ENCODE data around the gene MUC5AC.
"Not testable (repeated sequence)": the region's sequence is repeated elsewhere in the genome, so short reads cannot be mapped to it uniquely, and the experiment has no call there.

The MUC5AC gene, protein sequence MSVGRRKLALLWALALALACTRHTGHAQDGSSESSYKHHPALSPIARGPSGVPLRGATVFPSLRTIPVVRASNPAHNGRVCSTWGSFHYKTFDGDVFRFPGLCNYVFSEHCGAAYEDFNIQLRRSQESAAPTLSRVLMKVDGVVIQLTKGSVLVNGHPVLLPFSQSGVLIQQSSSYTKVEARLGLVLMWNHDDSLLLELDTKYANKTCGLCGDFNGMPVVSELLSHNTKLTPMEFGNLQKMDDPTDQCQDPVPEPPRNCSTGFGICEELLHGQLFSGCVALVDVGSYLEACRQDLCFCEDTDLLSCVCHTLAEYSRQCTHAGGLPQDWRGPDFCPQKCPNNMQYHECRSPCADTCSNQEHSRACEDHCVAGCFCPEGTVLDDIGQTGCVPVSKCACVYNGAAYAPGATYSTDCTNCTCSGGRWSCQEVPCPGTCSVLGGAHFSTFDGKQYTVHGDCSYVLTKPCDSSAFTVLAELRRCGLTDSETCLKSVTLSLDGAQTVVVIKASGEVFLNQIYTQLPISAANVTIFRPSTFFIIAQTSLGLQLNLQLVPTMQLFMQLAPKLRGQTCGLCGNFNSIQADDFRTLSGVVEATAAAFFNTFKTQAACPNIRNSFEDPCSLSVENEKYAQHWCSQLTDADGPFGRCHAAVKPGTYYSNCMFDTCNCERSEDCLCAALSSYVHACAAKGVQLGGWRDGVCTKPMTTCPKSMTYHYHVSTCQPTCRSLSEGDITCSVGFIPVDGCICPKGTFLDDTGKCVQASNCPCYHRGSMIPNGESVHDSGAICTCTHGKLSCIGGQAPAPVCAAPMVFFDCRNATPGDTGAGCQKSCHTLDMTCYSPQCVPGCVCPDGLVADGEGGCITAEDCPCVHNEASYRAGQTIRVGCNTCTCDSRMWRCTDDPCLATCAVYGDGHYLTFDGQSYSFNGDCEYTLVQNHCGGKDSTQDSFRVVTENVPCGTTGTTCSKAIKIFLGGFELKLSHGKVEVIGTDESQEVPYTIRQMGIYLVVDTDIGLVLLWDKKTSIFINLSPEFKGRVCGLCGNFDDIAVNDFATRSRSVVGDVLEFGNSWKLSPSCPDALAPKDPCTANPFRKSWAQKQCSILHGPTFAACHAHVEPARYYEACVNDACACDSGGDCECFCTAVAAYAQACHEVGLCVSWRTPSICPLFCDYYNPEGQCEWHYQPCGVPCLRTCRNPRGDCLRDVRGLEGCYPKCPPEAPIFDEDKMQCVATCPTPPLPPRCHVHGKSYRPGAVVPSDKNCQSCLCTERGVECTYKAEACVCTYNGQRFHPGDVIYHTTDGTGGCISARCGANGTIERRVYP (N-terminal part only)

GRCh38 chr11:1157645-1158591 is at the start of gene MUC5AC:
TSS of gene MUC5AC (plus strand) at chr11:1157953. CDS start at chr11:1158000, 47 bp downstream.
- DNase-seq (ENCODE audit: low read depth): no peak

- no peak for DNase-seq (ENCODE audit: low read depth)
These were observed 49.4 kb upstream of the MUC5AC start for GRCh38 chr11:1108246-1108900.

GRCh38 chr11:1109101-1109917 is 48.4 kb upstream of the MUC5AC start:
- DNase-seq (ENCODE audit: low read depth): no peak

GRCh38 chr11:1109918-1110705 is 47.6 kb upstream of the MUC5AC start:
- no peak for DNase-seq (ENCODE audit: low read depth)

DNA sequence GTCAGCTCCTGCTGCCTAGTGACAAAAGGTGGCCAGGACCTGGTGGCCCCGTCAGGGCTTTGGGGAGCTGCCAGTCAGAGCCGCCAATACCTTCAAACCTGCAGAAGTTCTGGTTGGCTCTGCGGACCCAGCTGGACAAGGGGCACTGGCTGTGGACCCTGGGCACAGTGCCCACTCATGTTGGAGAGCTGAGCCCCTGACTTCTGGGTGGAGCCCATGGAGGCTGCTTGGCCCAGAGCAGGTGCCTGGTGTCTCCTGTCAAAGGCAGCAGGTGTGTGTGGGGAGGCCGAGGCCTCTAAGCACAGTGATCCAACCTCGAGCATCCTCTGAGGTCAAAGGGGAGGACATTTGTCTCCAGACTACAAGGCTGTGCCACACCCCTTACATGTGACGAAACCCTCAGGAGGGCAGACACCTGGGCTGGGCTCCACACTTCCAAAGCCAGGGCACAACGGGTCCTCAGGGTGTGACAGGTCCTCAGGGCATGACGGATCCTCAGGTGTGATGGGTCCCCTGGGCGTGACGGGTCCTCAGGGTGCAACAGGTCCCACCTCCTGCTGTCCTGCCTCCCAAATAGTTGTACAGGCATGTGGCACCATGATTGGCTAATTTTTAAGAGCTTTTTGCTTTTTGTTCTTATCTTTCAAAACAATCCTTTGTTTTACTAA is 46.1 kb upstream of the MUC5AC start:
- no peak for DNase-seq (ENCODE audit: low read depth)

DNA sequence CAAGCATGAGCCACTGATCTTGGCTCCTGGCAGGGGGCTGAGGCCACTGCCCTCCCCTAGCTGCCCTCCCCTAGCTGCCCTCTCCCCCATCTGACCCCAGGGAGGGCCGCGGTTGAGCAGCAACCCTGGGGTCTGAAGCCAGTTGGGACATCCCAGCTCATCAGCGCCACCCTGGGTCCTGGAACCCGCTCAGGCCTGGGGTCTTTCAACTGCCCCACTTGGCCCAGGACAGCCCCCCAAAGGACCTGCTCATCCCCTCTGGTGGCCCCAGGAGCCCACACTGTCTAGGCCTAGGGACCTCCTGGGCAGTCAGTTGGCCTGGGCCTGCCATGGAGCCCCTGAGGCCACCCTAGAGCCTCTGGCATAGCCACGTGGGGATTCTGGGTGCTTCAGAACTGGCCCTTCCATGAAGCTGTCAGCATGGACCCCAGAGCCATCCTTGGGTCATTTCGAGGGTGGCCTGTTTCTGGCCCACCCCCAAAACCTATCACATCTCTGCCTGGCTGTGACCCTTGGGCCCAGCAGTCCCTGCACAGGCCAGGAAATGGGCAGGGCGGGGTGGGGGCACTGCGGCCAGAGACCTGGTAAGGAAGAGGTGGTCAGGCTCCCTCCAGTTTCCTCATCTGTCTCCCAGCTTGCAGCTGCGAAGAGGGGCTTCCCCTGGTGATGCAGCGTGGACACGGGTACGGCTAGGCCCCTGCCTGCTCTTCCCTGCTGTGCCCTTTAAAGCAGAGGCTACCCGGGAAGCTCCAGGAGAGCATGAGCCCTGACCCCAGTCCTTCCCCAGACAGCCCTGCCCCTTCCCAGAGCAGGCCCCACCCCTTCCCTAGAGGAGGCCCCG is 45.2 kb upstream of the MUC5AC start:
- DNase-seq (ENCODE audit: low read depth): no peak

DNA sequence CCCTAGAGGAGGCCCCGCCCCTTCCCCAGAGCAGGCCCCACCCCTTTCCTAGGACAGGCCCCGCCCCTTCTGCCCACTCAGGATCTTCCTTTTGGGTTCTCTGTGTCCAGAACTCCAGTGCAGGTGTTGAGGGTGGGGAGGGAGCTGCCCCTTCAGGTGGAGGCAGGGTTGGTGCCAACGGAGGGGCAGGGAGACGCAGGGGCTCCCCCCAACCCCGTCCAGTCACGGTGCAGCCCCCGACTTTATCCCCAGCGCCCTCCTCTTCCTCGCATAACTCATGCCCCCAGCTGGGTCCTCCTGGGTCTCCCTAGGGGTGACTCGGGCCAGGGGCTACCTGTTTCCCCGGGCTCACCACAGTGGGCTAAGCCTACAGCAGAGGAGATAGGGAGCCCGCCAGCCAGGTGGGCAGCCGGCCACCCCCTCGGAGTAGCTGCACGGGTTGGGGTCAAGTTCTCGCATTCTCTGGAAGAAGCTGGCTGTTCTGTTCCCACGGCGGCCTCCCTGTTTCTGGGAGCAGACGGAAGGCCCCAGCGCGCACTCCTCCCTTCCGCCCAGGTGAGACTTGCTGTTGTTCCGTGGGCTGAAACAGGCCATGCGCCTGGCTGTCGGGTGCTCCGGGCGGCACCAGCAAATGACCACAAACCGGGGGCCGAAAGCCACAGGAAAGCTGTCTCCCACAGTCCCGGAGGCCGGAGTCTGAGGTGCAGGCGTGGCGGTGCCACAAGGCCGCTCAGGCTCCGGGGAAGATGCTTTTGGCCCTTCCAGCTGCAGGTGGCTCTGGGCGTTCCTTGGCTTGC is 44.1 kb upstream of the MUC5AC start:
- DNase-seq (ENCODE audit: low read depth): no peak

DNA sequence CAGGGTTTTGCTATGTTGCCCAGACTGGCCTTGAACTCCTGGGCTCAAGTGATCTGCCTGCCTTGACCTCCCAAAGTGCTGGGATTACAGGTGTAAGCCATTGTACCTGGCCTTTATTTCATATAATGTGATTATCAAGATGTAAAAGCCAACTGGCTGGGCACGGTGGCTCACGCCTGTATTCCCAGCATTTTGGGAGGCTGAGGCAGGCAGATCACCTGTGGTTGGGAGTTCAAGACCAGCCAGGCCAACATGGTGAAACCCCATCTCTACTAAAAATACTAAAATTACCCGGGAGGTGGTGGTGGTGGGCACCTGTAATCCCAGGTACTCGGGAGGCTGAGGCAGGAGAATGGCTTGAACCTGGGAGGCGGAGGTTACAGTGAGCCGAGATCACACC is 42.5 kb upstream of the MUC5AC start:
- not testable (repeated sequence) for DNase-seq (ENCODE audit: low read depth)

GRCh38 chr11:1116104-1116503 is 41.6 kb upstream of the MUC5AC start:
- no peak for DNase-seq (ENCODE audit: low read depth)

DNA sequence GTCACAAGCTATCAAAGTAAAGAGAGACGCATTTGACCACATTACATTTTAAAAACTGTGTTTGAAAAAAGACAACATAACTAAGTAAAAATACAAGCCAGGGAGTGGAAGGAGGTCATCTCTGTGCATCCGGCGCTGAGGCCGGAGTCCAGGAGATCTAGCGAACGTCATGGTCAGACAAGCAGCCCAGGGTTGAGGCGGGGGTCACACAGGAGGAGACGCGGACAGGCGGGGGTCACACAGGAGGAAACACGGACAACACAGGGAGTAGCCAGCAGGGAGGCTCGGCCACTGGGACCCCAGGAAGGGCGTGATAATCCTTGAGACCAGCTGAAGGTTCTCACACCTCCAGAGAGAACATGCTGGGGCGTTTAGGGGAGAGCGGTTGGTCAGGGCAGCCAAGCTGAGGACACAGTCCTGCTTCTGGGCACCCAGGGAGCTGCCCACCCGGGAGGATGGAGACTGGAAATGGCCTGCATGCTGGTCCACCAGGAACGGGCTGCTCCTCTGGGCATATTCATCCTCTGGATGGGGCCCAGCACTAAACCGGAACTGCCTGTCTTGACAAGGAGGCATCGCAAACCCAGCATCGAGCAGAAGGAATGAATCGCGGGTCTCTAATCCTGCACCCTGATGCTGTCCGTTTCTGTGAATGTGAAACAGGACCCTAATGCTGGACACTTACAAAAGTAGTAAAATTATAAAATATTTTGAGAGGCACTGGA is 40.9 kb upstream of the MUC5AC start:
- DNase-seq (ENCODE audit: low read depth): no peak

DNA sequence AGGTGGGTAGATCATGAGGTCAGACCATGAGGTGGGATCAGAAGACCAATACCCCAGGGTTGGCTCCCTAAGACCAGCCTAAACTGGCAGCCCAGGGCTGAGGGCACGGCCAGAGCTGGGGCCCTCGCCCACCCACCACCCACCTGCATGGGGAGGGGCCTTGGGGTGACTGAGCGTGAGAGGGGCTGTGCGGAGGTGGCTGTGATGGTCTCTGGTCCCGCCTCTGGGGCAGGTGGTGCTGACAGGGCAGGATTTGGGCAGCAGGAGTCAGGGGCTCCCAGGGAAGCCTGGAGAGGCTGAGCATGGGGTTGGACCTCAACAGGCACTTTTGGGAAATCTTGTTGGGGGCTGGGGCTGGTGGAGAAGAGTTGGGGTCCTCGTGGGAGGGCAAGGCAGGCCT is 39.8 kb upstream of the MUC5AC start:
- DNase-seq (ENCODE audit: low read depth): no peak

DNA sequence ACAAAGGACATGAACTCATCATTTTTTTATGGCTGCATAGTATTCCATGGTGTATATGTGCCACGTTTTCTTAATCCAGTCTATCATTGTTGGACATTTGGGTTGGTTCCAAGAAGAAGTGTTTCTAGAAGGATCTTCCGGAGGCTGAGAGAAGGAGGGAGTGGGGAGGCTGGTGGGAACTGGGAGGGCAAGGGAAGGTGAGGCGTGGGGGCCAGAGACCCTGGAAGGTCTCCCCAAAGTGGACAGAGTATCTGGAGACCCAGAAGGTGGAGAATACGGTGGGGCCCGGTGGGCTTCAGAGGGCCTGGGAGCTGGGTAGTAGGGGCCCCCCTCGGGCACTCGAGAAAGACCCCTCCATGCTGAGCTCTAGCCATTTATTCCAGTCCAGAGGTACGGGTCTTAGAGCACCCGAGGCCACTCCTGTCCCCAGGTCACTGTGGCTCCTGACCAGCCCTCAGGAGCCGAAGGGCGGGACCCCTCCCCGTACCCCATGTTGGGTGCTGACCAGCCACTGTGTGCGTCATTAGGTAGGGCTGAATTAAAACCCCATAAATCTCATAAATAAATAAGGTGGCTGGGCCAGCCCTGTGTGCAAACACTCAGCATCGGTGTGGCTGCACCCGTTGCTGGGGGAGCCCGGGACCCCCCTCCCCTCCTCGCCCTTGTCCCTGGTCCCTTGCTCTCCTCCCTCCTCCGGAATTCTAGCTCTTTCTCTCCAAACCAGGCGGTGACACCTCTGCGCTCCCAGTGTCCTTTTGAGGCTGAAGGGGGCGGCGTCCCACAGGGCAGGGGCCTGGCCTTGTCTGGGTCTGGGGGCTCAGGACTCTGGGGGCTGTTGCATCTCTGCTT is 38.8 kb upstream of the MUC5AC start:
- no peak for DNase-seq (ENCODE audit: low read depth)

- DNase-seq (ENCODE audit: low read depth): no peak
These were observed 38.1 kb upstream of the MUC5AC start for GRCh38 chr11:1119604-1120146.

DNA sequence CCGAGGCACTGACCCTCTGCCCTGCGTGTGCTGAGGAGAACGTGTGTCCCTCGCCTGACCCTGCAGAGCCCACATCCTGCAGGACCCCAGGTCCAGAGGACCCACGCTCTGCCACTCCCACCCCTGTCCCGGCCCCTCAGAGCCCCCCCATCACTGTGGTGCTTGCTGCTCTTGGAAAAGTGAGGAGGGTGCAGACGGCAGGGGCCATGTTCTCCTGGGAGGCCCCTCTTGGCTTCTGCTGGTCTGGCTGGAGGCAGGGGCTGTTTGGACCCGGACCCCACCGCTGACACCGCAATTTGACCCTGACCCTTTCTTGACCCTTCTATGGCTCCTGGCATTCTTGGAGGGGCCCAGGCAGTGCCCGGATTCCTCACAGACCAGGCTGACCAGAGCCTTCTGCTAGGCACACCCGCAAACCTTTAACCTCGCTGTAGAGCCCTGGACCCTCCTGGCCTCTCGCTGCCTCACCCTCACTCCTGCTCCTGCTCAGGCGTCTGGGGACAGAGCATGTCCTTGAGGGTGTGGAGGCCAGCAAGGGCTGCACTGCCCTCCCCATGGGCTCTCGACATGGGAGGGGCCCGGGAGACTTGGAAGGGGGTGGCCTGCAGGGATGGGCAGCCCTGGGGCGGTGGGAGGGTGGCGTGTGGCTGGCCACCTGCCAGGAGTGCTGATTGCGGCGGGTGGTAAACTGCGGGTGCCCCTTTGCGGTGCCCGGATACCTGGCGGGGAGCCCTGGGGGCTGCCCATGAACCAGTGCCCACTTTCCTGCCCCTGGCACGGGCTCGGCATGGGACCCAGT is 37.0 kb upstream of the MUC5AC start:
- DNase-seq (ENCODE audit: low read depth): no peak
